Activated T-cell treated with anti-CD3 and anti-CD28 coated beads, Interleukin-2, amount 50 U/mL, for 4 hours (primary cell): ENCODE measurements around the gene PLA2G7. TPM values are rescaled to one million over a fixed set of nuclear protein-coding genes. Genes with fewer than 3 reads are reported as not detected.
"Not testable (repeated sequence)": the region's sequence is repeated elsewhere in the genome, so short reads cannot be mapped to it uniquely, and the experiment has no call there.

Experiments
- ATAC-seq, 2 donors: fragments of 200-7000 bp; cut with Tn5 transposase; one replicate each; pipeline ENCODE4 v1.10.0; 2021
- DNase-seq: peaks from one replicate; pipeline ENCODE4 v3.0.0-alpha.2; 2020
- H3K27me3 Mint-ChIP-seq: one replicate; pipeline ENCODE4 v1.8.0; 2021; ENCODE audit warnings: low read depth, mixed read lengths
- H3K36me3 Mint-ChIP-seq: one replicate; pipeline ENCODE4 v1.8.0; 2022; ENCODE audit warnings: mixed read lengths; ENCODE audit not compliant: insufficient read depth
- H3K4me1 Mint-ChIP-seq: one replicate; pipeline ENCODE4 v1.8.0; 2021; ENCODE audit warnings: low read depth, mixed read lengths
- H3K4me3 Mint-ChIP-seq: one replicate; pipeline ENCODE4 v1.8.0; 2021; ENCODE audit warnings: mild to moderate bottlenecking, moderate library complexity, mixed read lengths
- H3K9me3 Mint-ChIP-seq: one replicate; pipeline ENCODE4 v1.8.0; 2021; ENCODE audit warnings: mixed read lengths
- total RNA-seq, 3 donors: library from RNA; stranded (reverse); gene quantifications; one replicate each; pipeline ENCODE4 v1.2.1, GENCODE V29; 2021

PLA2G7 gene
- total RNA-seq, 3 donors from 2014 or later = not detected

DNA sequence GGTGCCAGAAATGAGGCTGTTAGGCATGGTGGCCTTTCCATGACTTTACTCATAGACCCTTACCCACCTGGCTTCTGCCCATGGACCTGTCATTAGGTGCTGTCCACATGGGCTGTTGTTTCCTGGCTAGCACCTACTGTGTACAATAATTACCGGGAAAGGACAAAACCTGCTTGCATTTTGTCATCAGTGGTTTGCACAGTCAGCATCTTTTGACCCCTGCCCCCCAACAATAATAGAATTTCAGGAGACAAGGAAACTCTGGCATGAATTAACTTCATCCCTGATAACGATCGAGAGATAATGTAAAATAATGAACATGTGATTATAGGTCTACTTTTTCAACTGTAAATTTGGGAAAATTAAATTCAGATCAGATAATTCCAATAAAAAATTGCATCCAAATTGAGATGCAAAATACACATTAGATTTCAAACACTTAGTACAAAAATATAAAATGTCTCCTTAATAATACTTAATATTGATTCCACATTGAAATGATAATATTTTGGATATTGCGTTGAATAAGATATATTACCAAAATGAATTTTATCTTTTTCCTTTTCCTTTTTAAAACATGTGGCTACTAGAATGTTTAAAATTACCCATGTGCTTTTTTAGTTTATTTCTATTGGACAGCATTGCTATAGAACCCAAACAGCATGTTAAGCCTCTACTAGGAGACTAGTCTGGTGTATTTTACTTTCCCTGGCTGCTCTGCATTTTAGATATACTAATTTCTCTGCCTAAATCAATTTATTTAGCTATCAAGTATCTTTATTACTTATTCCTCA lies 24.0 kb upstream of the PLA2G7 start:
- Mint-ChIP-seq H3K9me3 (no peaks in the 10 kb centered on the region), H3K27me3 (peaks cover 10% of the 10 kb centered on the region), H3K36me3 (no peaks in the 10 kb centered on the region), H3K4me1 (no peaks in the 10 kb centered on the region), H3K4me3 (no peak overlapping the region)
- no peak for ATAC-seq
- no peak for DNase-seq

DNA sequence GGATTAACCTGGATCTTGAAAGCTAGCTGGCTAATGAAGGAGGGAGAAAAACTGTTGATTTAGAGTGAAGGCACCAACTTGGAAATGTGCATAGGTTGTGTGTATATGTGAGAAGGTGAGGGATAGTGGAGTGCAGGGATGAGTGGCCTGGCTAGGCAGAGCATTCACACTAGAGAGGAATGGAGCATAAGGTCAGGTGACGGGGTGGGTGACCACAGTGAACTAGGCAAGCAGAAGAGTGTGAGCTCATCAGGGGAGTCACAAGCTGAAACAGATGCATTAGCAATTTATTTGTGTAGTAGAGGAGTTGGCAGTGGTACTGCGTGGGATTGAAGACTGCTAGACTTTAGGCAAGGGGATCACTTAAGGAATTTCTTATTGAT lies 22.0 kb upstream of the PLA2G7 start:
- H3K9me3 Mint-ChIP-seq = no peaks in the 10 kb centered on the region
- no peak overlapping the region for H3K4me3 Mint-ChIP-seq
- no peaks in the 10 kb centered on the region for H3K36me3 Mint-ChIP-seq
- DNase-seq = no peak
- no peak for ATAC-seq
- H3K4me1 Mint-ChIP-seq = no peaks in the 10 kb centered on the region
- H3K27me3 Mint-ChIP-seq = peaks cover 12% of the 10 kb centered on the region

DNA sequence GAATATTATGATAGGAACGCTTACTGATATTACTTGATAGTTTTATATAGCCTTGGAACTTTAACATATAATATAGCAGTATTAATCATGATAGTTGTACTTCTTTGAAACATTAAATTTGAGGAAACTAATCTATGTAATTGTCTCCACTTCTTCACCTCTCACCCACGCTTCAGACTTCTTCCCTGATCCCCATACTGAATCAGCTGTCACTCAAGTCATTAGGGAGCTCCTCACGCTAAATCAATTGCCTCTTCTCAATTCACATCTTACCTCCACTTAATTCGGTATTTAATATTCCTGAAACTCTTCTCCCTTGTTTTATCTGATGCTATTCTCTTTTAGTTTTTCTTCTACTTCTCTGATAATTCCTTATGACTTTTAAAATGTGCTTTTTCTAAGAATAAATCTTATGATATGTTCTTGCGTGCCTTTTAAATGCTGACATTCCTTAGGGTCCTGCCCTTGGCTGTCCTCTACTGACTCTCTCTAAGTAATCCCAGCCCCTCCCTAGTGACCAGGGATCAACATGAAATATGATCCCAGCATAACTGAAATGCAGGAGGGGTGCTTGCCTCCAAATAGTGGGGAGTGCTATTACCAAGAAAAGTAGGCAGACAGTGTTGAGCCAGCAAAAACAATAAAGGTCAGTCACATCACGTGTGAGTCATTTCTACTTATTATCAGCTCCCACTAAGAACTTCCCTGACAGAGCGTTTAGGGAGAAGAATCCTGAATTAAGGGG lies 21.5 kb upstream of the PLA2G7 start:
- ATAC-seq (no peak), DNase-seq (no peak)
- Mint-ChIP-seq H3K27me3 (peaks cover 12% of the 10 kb centered on the region), H3K4me1 (no peaks in the 10 kb centered on the region), H3K9me3 (no peaks in the 10 kb centered on the region), H3K4me3 (no peak overlapping the region), H3K36me3 (no peaks in the 10 kb centered on the region)

GRCh38 chr6:46755865-46756264 lies 20.7 kb upstream of the PLA2G7 start:
- no peak overlapping the region for H3K4me3 Mint-ChIP-seq
- H3K27me3 Mint-ChIP-seq = peaks cover 10% of the 10 kb centered on the region
- no peaks in the 10 kb centered on the region for H3K36me3 Mint-ChIP-seq
- H3K4me1 Mint-ChIP-seq = no peaks in the 10 kb centered on the region
- H3K9me3 Mint-ChIP-seq = no peaks in the 10 kb centered on the region
- DNase-seq (no peak), ATAC-seq (no peak)

DNA sequence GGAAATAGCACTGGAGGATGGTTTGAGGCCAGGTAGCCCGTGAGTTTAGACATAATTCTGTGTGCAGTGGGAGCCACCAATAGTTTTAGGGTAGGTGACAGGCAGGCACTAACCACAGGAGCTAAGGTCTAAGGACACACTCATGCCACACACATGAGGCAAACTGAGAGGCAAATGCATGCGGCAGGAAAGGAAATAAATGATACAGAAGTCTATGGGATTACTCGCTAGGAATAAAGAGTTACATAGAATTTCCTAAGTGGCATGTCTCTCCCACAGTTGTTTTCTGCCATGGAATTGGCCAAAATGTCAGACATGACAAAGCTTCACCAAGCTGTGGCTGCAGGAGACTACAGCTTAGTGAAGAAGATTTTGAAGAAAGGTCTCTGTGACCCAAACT lies 16.5 kb upstream of the PLA2G7 start:
- no peaks in the 10 kb centered on the region for H3K4me1 Mint-ChIP-seq
- no peaks in the 10 kb centered on the region for H3K36me3 Mint-ChIP-seq
- H3K9me3 Mint-ChIP-seq = no peaks in the 10 kb centered on the region
- DNase-seq = no peak
- no peak for ATAC-seq
- no peak overlapping the region for H3K4me3 Mint-ChIP-seq
- peaks cover 7% of the 10 kb centered on the region for H3K27me3 Mint-ChIP-seq

DNA sequence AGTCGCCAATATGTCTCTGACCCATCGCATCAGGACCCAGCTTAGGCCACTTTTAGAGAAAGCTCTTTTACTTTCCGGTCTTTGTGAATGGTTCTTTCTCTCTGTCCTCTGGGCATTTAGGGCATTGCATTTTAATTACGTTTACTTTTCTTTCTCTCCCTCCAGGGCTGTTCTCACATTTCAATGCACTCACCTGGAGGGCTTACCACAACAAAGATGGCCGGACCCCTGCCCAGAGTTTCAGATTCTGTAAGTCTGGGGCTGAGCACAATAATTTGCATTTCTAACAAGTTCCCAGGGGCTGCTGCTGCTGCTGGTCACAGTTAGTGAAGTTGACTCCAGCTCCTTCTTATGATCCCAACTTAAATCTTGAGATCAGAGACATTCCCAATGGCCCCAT lies 14.6 kb upstream of the PLA2G7 start:
- no peaks in the 10 kb centered on the region for H3K36me3 Mint-ChIP-seq
- DNase-seq = no peak
- peaks cover 12% of the 10 kb centered on the region for H3K27me3 Mint-ChIP-seq
- no peak overlapping the region for H3K4me3 Mint-ChIP-seq
- no peak for ATAC-seq
- H3K9me3 Mint-ChIP-seq = no peaks in the 10 kb centered on the region
- H3K4me1 Mint-ChIP-seq = no peaks in the 10 kb centered on the region

GRCh38 chr6:46748940-46749503 lies 13.8 kb upstream of the PLA2G7 start:
- Mint-ChIP-seq H3K4me3 (no peak overlapping the region), H3K9me3 (no peaks in the 10 kb centered on the region), H3K27me3 (peaks cover 10% of the 10 kb centered on the region), H3K36me3 (no peaks in the 10 kb centered on the region), H3K4me1 (no peaks in the 10 kb centered on the region)
- DNase-seq (no peak), ATAC-seq (no peak)

- H3K27me3 Mint-ChIP-seq = peaks cover 7% of the 10 kb centered on the region
Observed at GRCh38 chr6:46746696-46747095, 11.5 kb upstream of the PLA2G7 start, which contains the start of gene ANKRD66. TSS of gene ANKRD66 (plus strand) at chr6:46746933. CDS start at chr6:46751949, 5,016 bp downstream.

GRCh38 chr6:46745973-46746372 lies 10.8 kb upstream of the PLA2G7 start:
- H3K4me1 Mint-ChIP-seq = no peaks in the 10 kb centered on the region
- H3K4me3 Mint-ChIP-seq = no peak overlapping the region
- peaks cover 7% of the 10 kb centered on the region for H3K27me3 Mint-ChIP-seq
- ATAC-seq = no peak
- no peaks in the 10 kb centered on the region for H3K36me3 Mint-ChIP-seq
- no peaks in the 10 kb centered on the region for H3K9me3 Mint-ChIP-seq
- no peak for DNase-seq

More at GRCh38 chr6:46746696-46747095, 11.5 kb upstream of the PLA2G7 start, which contains the start of gene ANKRD66:
- Mint-ChIP-seq H3K4me1 (no peaks in the 10 kb centered on the region), H3K36me3 (no peaks in the 10 kb centered on the region), H3K4me3 (no peak within 1 kb of the TSS), H3K9me3 (no peaks in the 10 kb centered on the region)
- no peak for DNase-seq
- ATAC-seq = no peak

DNA sequence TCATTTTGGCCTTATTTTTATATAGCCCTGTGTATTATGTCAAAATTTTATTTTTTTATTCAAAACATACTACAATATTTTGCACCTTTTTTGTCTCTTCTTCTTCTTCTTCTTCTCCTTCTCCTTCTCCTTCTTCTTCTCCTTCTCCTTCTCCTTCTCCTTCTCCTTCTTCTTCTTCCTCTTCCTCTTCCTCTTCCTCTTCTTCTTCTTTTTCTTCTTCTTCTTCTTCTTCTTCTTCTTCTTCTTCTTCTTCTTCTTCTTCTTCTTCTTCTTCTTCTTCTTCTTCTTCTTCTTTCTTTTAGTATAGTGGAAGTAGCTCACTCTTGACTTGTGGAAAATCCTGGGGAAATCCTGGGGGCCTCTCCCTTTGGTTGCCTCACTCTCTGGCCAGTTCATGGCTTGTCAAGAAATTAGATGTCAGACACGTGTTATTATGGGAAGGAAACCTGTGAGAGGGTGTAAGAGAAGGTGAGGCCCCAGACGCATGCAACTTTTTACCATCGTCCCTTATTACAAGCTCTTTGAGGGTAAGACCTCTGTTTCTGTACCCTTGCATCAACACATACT lies 9.1 kb upstream of the PLA2G7 start:
- H3K36me3 Mint-ChIP-seq, H3K4me3 Mint-ChIP-seq, H3K27me3 Mint-ChIP-seq, H3K4me1 Mint-ChIP-seq, DNase-seq, ATAC-seq, H3K9me3 Mint-ChIP-seq: not testable (repeated sequence)

- no peaks in the 10 kb centered on the region for H3K4me1 Mint-ChIP-seq
- ATAC-seq = no peak
- H3K27me3 Mint-ChIP-seq = peaks cover 7% of the 10 kb centered on the region
- no peak for DNase-seq
- no peak overlapping the region for H3K4me3 Mint-ChIP-seq
- no peaks in the 10 kb centered on the region for H3K9me3 Mint-ChIP-seq
- no peaks in the 10 kb centered on the region for H3K36me3 Mint-ChIP-seq
Observed at GRCh38 chr6:46743425-46744158, 8.4 kb upstream of the PLA2G7 start.

GRCh38 chr6:46741910-46742309 lies 6.7 kb upstream of the PLA2G7 start:
- peaks cover 18% of the 10 kb centered on the region for H3K27me3 Mint-ChIP-seq
- H3K4me1 Mint-ChIP-seq = no peaks in the 10 kb centered on the region
- no peaks in the 10 kb centered on the region for H3K9me3 Mint-ChIP-seq
- H3K36me3 Mint-ChIP-seq = no peaks in the 10 kb centered on the region
- ATAC-seq (no peak), DNase-seq (no peak)
- no peak overlapping the region for H3K4me3 Mint-ChIP-seq

DNA sequence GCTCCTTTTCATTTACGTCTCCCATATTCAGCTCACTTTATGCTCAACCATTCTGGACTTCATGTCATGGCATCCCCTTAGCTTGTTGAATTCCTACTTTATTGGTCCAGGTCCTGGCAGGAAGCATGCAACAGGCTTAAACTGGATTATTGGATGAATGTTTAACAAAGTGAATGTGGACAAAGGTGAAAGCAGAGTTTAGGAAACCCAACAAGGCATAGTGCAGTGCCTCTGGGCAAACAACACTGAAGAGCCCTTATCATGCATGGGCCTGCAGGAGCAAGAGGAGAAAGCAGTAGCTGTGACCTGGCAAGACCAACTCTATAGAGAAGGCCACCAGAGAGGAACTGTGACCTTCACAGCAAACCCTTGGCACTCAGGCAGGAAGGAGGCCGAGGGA lies 6.3 kb upstream of the PLA2G7 start:
- no peak for ATAC-seq
- H3K36me3 Mint-ChIP-seq = no peaks in the 10 kb centered on the region
- no peak overlapping the region for H3K4me3 Mint-ChIP-seq
- peaks cover 20% of the 10 kb centered on the region for H3K27me3 Mint-ChIP-seq
- no peaks in the 10 kb centered on the region for H3K4me1 Mint-ChIP-seq
- H3K9me3 Mint-ChIP-seq = no peaks in the 10 kb centered on the region
- no peak for DNase-seq

- DNase-seq (no peak), ATAC-seq (no peak)
- Mint-ChIP-seq H3K4me1 (peaks cover 8% of the 10 kb centered on the region), H3K4me3 (no peak overlapping the region), H3K36me3 (no peaks in the 10 kb centered on the region), H3K9me3 (no peaks in the 10 kb centered on the region), H3K27me3 (peaks cover 52% of the 10 kb centered on the region)
Observed at GRCh38 chr6:46736906-46737305, 1.7 kb upstream of the PLA2G7 start.
